ENCODE results near the gene CYP2W1.
A peak's percentile ranks its signal among the peaks of the same experiment; 100 is the strongest.
"Not testable (repeated sequence)": the region's sequence is repeated elsewhere in the genome, so short reads cannot be mapped to it uniquely, and the experiment has no call there.

The CYP2W1 gene

DNA sequence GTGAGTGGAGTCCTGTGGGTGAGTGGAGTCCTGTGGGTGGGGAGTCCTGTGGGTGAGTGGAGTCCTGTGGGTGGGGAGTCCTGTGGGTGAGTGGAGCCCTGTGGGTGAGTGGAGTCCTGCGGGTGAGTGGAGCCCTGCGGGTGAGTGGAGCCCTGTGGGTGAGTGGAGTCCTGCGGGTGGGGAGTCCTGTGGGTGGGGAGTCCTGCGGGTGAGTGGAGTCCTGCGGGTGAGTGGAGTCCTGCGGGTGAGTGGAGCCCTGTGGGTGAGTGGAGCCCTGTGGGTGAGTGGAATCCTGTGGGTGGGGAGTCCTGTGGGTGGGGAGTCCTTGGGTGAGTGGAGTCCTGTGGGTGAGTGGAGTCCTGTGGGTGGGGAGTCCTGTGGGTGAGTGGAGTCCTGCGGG lies 19.5 kb downstream of the CYP2W1 start:
- H3K4me3 Mint-ChIP-seq; DNase-seq; H3K9me3 Mint-ChIP-seq; H3K4me1 Mint-ChIP-seq (ENCODE audit: low read depth); H3K27ac Mint-ChIP-seq; H3K27me3 Mint-ChIP-seq: not testable (repeated sequence)
- H3K36me3 Mint-ChIP-seq (ENCODE audit: low read depth), result peaks cover 24% of the 10 kb centered on the region

DNA sequence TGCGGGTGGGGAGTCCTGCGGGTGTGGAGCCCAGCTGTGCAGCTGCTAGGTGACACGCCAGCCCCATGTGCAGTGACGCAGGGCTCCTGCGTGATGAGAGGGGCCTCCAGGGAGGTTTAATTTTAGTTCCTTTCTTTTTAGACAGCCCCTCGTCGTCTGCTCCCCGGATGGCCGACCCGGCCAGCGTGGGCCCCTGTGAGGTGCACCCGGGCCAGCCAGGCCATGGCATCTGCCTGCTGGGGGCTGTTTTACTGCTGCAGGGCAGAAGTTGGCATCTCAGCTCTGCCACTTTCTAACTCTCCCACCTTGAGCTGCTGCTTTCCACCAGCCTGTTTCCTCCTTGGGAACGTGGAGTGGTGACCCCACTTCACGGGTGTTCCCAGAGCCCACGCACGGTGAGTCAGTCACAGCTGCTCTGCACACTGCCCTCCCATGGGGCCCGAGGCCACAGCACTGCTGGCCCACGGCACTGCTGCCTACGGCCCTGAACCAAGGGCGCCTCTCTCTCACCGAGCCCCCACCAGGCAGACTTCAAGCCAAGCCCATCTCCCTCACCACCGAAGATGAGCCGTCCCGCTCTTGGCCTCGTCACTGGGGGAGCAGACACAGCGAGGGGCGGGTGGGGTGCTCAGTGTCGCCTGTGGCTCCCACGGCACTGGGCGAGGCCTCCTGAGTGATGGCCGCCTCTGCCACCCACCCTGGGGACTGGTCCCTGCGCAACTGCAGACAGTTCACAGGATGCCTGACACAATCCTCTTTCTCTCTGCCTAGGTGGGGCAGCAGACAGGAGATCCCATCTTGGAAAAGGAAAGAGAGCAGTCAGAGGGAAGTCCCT lies 21.3 kb downstream of the CYP2W1 start:
- Mint-ChIP-seq H3K4me1 (ENCODE audit: low read depth) (no peaks in the 10 kb centered on the region), H3K4me3 (no peak overlapping the region), H3K9me3 (no peaks in the 10 kb centered on the region), H3K27ac (no peak overlapping the region), H3K36me3 (ENCODE audit: low read depth) (peaks cover 23% of the 10 kb centered on the region), H3K27me3 (no peaks in the 10 kb centered on the region)
- no peak for DNase-seq

DNA sequence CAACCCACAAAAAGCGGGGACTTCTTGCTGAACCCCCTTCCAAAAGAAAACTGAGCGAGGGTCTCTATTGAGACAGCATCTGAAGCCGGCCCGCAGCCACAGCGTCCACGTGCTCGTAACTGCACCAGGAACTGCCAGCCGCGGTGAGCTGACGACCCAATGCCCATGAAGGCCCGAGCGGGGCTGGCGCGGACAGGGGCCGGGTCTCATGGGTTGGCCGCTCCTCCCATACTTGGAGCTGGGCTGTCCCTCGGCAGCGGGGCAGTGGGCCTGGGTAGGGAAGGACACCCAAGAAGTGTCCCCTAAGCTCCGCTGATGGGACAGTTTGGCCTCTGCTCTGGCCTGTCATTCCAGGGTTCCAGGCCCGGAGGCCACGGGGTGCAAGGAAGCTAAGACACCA lies 22.3 kb downstream of the CYP2W1 start:
- Mint-ChIP-seq H3K27me3 (no peaks in the 10 kb centered on the region), H3K4me1 (ENCODE audit: low read depth) (no peaks in the 10 kb centered on the region), H3K36me3 (ENCODE audit: low read depth) (peaks cover 30% of the 10 kb centered on the region), H3K27ac (no peak overlapping the region), H3K4me3 (no peak overlapping the region), H3K9me3 (no peaks in the 10 kb centered on the region)
- DNase-seq, result no peak

DNA sequence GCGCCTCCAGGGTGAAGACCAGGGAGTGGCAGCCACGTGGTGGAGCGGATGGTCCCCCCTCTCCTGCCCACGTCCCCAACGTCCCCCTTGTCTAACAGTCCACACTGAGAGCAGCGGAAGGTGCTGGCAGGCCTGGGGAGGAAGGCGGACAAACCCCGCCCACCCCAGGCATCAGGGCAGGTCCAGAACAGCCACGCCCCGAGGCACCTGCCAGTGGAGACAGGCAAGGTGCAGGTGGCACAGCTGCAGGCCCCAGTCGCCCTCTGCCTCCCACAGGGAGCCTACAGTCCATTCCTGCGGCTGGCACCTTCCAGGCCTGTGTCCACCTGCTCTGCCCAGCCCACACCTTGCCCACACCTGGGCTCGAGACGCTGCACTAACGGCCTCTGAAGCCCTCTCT lies 24.9 kb downstream of the CYP2W1 start:
- Mint-ChIP-seq H3K4me3 (no peak overlapping the region), H3K36me3 (ENCODE audit: low read depth) (peaks cover 24% of the 10 kb centered on the region), H3K4me1 (ENCODE audit: low read depth) (peaks cover 9% of the 10 kb centered on the region), H3K9me3 (no peaks in the 10 kb centered on the region), H3K27me3 (no peaks in the 10 kb centered on the region), H3K27ac (no peak overlapping the region)
- no peak for DNase-seq

DNA sequence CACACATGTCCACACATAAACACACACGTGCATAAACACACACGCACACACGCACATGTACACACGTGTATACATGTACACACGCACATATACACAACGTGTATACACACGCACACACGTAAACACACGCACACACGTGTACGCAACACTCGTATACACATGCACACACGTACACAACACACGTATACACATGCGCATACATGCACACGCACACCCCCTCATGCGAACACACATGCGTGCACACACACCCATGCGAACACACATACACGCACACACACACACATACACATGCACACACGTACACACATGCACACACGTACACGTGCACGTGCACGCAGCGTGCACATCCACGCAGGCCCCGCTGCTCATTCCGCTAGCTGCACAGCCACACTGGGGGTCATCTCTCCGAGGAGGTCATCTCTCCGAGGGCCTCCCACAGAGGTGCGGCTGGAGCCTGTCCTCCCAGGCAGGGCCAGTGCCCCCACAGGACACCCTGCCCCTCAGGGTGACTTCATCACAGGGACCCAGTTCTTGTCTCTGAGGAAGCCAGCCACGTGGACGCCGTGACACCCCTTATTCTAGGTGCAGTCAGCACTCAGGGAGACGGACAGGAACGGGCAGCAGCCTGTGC lies 25.9 kb downstream of the CYP2W1 start:
- no peaks in the 10 kb centered on the region for H3K9me3 Mint-ChIP-seq
- DNase-seq, result no peak
- no peak overlapping the region for H3K27ac Mint-ChIP-seq
- no peaks in the 10 kb centered on the region for H3K27me3 Mint-ChIP-seq
- H3K4me3 Mint-ChIP-seq, result no peak overlapping the region
- peaks cover 24% of the 10 kb centered on the region for H3K36me3 Mint-ChIP-seq (ENCODE audit: low read depth)
- peaks cover 10% of the 10 kb centered on the region for H3K4me1 Mint-ChIP-seq (ENCODE audit: low read depth)

DNA sequence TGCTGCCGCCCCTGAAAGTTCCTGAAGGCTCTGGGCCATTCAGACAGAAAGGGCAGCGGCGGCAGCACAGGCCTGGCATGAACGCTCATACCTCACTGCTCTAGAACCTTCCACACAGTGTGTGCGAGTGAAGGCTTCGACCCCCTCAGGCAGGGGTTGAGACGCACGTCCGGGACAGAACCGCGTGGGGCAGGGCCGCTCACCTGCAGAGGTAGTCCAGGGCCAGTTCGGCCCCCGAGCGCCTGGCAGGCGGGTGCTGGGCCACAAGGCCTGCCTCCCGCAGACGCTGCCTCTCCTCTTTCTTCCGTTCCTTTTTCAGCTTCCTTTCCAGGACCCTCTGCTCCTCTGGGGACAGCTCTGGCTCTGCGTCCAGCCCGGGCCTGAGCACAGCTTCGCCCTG lies 26.8 kb downstream of the CYP2W1 start:
- DNase-seq, result no peak
- H3K27ac Mint-ChIP-seq, result no peak overlapping the region
- peaks cover 21% of the 10 kb centered on the region for H3K36me3 Mint-ChIP-seq (ENCODE audit: low read depth)
- peaks cover 13% of the 10 kb centered on the region for H3K4me1 Mint-ChIP-seq (ENCODE audit: low read depth)
- no peaks in the 10 kb centered on the region for H3K27me3 Mint-ChIP-seq
- H3K4me3 Mint-ChIP-seq, result no peak overlapping the region
- no peaks in the 10 kb centered on the region for H3K9me3 Mint-ChIP-seq

DNA sequence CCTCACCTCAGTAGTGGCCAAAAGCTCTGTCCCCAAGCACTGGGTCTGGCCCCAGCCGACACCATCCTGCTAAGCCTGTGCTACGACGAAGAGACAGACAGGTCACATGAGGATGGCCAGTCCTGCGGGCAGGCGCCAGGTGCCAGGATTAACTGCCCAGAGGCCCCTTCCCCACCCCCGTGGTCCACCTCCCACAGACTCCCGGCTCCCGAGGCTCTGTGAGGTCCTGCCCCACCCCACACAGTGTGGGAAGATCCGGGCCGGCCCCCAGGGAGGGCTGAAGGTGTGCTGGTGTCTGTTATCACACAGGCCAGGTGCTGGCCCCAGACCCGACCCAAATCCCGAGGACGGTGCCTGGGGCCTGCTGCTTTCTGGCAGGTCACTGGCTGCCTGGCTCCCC lies 27.2 kb downstream of the CYP2W1 start:
- H3K4me3 Mint-ChIP-seq, result no peak overlapping the region
- H3K9me3 Mint-ChIP-seq, result no peaks in the 10 kb centered on the region
- H3K27ac Mint-ChIP-seq, result no peak overlapping the region
- no peak for DNase-seq
- H3K36me3 Mint-ChIP-seq (ENCODE audit: low read depth), result peaks cover 21% of the 10 kb centered on the region
- H3K27me3 Mint-ChIP-seq, result no peaks in the 10 kb centered on the region
- peaks cover 13% of the 10 kb centered on the region for H3K4me1 Mint-ChIP-seq (ENCODE audit: low read depth)

DNA sequence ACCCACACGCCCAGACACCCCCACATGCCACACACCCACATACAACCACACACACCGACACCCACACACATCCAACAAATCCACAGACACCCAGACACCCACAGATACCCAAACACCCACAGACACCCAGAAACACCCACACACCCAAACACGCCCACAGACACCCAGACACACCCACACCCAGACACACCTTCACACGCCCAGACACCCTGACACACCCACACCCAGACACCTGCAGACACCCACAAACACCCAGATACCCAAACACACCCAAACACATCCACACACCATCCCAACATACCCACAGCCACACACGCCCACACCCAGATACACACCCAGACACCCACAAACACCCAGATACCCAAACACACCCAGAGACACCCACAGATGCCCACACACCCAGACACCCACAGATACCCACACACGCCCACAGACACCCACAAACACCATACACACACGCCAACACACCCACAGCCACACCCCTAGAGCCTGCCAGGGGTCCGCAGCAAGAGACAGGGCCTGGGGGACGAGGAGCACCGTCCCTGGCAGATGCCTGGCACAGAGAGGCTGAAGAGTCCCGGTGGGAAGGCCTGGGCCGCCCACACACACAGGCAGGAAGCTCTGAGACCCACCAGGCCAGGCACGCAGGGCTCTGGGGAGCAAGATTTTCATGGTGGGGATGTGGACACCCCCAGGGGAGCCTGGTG lies 28.5 kb downstream of the CYP2W1 start:
- DNase-seq, result no peak

DNA sequence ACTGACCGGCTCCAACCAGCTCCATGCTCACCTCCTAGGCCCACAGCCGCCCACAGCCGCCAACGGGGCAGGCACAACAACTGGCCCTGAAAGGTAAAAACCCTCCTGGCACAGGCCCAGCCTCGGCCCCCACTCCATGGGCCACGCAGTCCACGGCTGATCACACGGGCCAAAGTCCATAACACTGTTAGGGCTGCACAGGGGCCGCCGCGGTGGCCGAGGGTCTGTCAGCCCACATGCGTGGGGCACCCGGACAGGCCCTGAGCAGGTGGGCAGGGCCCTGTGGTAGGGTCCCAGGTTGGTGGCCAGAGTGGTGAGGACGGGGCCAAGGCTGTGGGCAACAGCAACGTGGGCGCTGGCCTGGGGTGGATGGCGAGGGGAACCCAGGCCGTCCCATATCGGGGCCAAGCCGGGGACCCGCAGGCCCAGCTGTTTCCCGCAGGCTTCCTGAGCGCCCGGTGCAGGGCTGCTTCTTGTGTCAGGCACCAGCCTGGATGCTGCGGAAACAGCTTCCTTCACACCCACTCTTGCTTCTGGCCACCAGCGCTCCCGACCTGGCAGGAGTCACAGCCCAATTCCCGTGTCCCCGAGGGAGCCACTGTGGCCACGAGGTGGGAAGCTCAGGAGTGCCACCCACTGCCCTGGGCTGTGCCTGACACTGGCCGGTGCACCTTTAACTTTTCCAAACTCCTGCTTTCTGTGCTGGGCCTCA lies 29.2 kb downstream of the CYP2W1 start:
- H3K9me3 Mint-ChIP-seq, result no peaks in the 10 kb centered on the region
- peaks cover 17% of the 10 kb centered on the region for H3K36me3 Mint-ChIP-seq (ENCODE audit: low read depth)
- H3K27me3 Mint-ChIP-seq, result no peaks in the 10 kb centered on the region
- no peak overlapping the region for H3K4me3 Mint-ChIP-seq
- H3K4me1 Mint-ChIP-seq (ENCODE audit: low read depth), result peaks cover 13% of the 10 kb centered on the region
- H3K27ac Mint-ChIP-seq, result no peak overlapping the region
- no peak for DNase-seq

More for the DNA sequence above, 28.5 kb downstream of the CYP2W1 start:
- peaks cover 17% of the 10 kb centered on the region for H3K36me3 Mint-ChIP-seq (ENCODE audit: low read depth)
- H3K4me3 Mint-ChIP-seq, result no peak overlapping the region
- H3K4me1 Mint-ChIP-seq (ENCODE audit: low read depth), result peaks cover 13% of the 10 kb centered on the region
- H3K27me3 Mint-ChIP-seq, result no peaks in the 10 kb centered on the region
- H3K9me3 Mint-ChIP-seq, result no peaks in the 10 kb centered on the region
- H3K27ac Mint-ChIP-seq, result peak overlapping the region; percentile 76

DNA sequence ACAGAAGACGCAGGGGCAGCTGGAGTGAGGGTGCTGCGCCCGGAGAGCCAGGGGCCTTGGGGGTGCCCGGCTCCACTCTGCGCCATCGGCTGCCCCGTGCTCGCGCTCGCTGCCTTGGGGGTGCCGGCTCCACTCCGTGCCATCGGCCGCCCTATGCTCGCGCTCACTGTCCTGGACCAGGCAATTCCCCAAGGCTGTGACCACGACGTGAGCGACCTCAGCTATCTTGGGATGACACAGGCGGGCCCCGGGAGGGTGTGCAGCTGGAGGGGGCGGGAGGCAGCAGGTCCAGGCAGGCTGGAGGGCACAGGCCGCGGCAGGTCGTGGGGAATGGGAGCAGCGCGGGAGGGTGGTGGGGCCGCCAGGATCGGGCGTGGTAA lies 29.7 kb downstream of the CYP2W1 start:
- H3K27me3 Mint-ChIP-seq, result no peaks in the 10 kb centered on the region
- no peak for DNase-seq
- H3K27ac Mint-ChIP-seq, result no peak overlapping the region
- no peak overlapping the region for H3K4me3 Mint-ChIP-seq
- H3K9me3 Mint-ChIP-seq, result no peaks in the 10 kb centered on the region
- peaks cover 13% of the 10 kb centered on the region for H3K4me1 Mint-ChIP-seq (ENCODE audit: low read depth)
- peaks cover 17% of the 10 kb centered on the region for H3K36me3 Mint-ChIP-seq (ENCODE audit: low read depth)

DNA sequence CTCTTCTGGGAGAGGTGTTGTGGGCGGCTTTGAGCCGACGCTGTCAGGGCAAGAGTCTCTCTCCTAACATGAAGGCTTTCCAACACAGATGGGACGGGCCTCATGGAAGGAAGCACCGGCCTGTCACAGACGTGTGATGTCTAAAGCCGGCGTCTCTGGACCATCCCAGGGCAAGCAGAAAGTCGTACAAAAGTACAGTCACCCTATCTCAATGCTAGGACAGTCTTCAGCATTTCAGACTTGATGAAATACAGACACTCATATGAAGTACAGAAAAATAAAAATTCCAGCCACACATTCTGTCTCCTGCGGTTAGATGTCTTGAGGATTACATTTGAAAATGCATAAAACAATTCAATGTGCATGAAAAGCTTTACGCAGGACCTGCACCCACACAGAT lies 30.6 kb downstream of the CYP2W1 start:
- no peaks in the 10 kb centered on the region for H3K27me3 Mint-ChIP-seq
- no peak for DNase-seq
- peak overlapping the region; percentile 0 for H3K27ac Mint-ChIP-seq
- peaks cover 19% of the 10 kb centered on the region for H3K4me1 Mint-ChIP-seq (ENCODE audit: low read depth)
- no peak overlapping the region for H3K4me3 Mint-ChIP-seq
- H3K9me3 Mint-ChIP-seq, result no peaks in the 10 kb centered on the region
- peaks cover 23% of the 10 kb centered on the region for H3K36me3 Mint-ChIP-seq (ENCODE audit: low read depth)

DNA sequence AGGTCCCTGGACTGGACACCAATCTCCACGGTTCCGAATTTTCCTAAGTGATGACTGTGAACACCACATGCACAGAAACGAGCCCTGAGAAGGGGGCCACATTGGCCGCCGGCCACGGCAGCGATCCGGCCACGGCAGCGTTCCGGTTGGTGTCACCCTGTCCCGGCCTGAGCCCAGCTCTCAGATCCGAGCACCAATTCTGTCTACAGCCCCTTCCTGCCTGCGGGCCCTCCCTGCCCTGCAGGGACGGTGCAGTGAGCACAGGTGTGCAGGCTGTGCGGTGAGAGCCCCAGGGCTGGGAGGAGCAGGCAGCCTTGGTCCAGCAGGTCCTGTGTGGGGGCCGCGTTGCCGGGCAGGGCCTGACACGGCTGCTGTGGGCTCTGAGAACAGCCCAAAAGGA lies 31.7 kb downstream of the CYP2W1 start:
- Mint-ChIP-seq H3K4me1 (ENCODE audit: low read depth) (peaks cover 19% of the 10 kb centered on the region), H3K9me3 (no peaks in the 10 kb centered on the region), H3K27me3 (no peaks in the 10 kb centered on the region), H3K27ac (no peak overlapping the region), H3K36me3 (ENCODE audit: low read depth) (peaks cover 15% of the 10 kb centered on the region), H3K4me3 (no peak overlapping the region)
- no peak for DNase-seq

DNA sequence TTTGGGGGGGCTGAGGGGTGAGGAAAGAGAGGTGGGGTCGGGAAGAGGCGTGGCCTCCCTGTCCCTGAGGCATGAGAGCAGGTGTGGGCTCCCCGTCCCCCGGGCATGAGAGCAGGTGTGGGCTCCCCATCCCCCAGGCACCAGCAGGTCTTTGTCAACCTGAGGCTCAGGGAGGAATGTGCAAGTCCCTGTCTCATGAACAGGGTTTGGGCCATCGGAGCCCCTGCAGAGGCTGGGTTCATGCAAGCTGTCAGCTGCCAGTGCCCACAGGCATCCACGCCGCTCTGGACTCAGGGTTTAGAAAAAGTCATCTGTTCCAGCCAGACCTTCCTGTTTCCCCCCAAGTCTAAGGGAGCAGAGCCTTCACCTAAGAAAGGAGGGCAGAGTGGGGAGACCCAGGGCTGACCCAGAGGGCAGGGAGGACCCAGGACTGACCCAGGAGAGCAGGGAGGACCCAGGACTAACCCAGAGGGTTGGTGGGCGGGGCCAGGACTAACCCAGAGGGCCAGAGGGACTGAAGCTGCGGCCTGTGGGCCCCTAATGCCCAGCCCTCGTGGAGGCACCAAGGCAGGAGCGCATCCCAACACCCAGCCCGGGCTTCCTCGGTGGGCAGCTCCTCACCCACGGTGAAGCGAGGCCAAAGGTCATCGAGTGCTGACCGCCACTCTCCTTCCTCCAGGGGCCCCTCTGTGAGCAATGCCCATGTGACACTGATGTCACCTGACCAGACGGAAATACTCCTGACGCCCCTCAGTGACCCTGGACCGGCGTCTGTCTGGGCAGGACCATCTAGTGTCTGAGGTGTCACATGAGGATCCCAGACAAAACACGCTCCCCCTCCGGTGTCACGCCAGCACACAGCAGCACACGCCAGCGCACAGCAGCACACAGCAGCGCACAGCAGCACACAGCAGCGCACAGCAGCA lies 32.5 kb downstream of the CYP2W1 start:
- Mint-ChIP-seq H3K4me3 (no peak overlapping the region), H3K9me3 (no peaks in the 10 kb centered on the region), H3K27ac (no peak overlapping the region), H3K27me3 (no peaks in the 10 kb centered on the region), H3K36me3 (ENCODE audit: low read depth) (peaks cover 12% of the 10 kb centered on the region), H3K4me1 (ENCODE audit: low read depth) (peaks cover 19% of the 10 kb centered on the region)
- no peak for DNase-seq

Measured in activated T-cell treated with anti-CD3 and anti-CD28 coated beads, Interleukin-2, amount 50 U/mL, for 24 hours (primary cell).